Activated CD4-positive, alpha-beta T cell treated with anti-CD3 and anti-CD28 coated beads, Interleukin-2, amount 50 U/mL, for 1 hour (primary cell): ENCODE measurements around the gene TNNT2.

Source experiments
- DNase-seq: peaks from one replicate; pipeline ENCODE4 v3.0.0-alpha.2; 2020

The TNNT2 gene

GRCh38 chr1:201354901-201355295 is 22.6 kb downstream of the TNNT2 start:
- DNase-seq: no peak

- DNase-seq: no peak
Measured at GRCh38 chr1:201354151-201354900, 23.2 kb downstream of the TNNT2 start.

GRCh38 chr1:201353186-201353940 is 24.1 kb downstream of the TNNT2 start:
- no peak for DNase-seq

- DNase-seq: no peak
Measured at GRCh38 chr1:201351617-201352016, 25.9 kb downstream of the TNNT2 start.

GRCh38 chr1:201350884-201351283 is 26.6 kb downstream of the TNNT2 start:
- no peak for DNase-seq

GRCh38 chr1:201350361-201350725 is 27.1 kb downstream of the TNNT2 start:
- no peak for DNase-seq

GRCh38 chr1:201349092-201349491 is 28.4 kb downstream of the TNNT2 start:
- DNase-seq: no peak

GRCh38 chr1:201348211-201348566 is 29.3 kb downstream of the TNNT2 start:
- DNase-seq: no peak

GRCh38 chr1:201347498-201348210 is 29.8 kb downstream of the TNNT2 start:
- DNase-seq: no peak

GRCh38 chr1:201346987-201347386 is 30.5 kb downstream of the TNNT2 start:
- DNase-seq: no peak

GRCh38 chr1:201346337-201346939 is 31.0 kb downstream of the TNNT2 start:
- no peak for DNase-seq

GRCh38 chr1:201345081-201345355 is 32.5 kb downstream of the TNNT2 start:
- DNase-seq: no peak

GRCh38 chr1:201344206-201345080 is 33.0 kb downstream of the TNNT2 start:
- DNase-seq: no peak

GRCh38 chr1:201341377-201341776 is 36.1 kb downstream of the TNNT2 start:
- DNase-seq: no peak

GRCh38 chr1:201336711-201337450 is 40.6 kb downstream of the TNNT2 start:
- no peak for DNase-seq

- DNase-seq: no peak
Measured at GRCh38 chr1:201335901-201336300, 41.6 kb downstream of the TNNT2 start.

GRCh38 chr1:201335174-201335870 is 42.2 kb downstream of the TNNT2 start:
- no peak for DNase-seq

- no peak for DNase-seq
Measured at GRCh38 chr1:201334325-201335173, 42.9 kb downstream of the TNNT2 start.

- no peak for DNase-seq
Measured at GRCh38 chr1:201332616-201333335, 44.7 kb downstream of the TNNT2 start.

GRCh38 chr1:201332021-201332420 is 45.5 kb downstream of the TNNT2 start:
- no peak for DNase-seq
